ENCODE measurements around the gene KCND3. TPM values are rescaled to one million over a fixed set of nuclear protein-coding genes. Genes with fewer than 3 reads are reported as not detected.

The KCND3 gene
- total RNA-seq, 4 donors from 2014 or later, result 2.4 to 6.0 (median 3.9) TPM

DNA sequence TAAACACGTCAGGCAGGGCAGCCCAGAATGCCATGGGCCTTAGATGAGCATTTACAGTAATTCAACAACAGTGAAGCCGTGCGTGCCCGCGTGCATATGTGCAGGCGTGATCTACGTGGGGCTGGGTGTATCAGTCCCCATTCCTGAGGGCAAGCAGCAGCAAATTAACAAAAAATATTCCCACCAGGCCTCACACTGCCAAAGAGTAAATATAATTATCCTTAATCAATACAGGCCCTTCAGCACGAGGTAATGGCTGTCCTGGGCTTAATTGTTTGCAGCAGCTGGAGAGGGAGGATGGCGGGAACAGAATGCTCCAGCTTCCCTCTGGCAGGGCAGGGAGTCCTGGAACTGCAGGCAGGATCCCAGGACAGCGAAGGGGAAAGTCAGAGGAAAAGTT is 142.0 kb downstream of the KCND3 start:
- Histone ChIP-seq H3K36me3 (no peaks in the 10 kb centered on the region), H3K27me3 (no peaks in the 10 kb centered on the region), H3K4me3 (no peak overlapping the region), H3K27ac (no peak overlapping the region), H3K4me1 (no peaks in the 10 kb centered on the region), H3K9me3 (no peaks in the 10 kb centered on the region)
- no peak for TF ChIP-seq POLR2A (IDR thresholded peaks at IDR 0.05)
- TF ChIP-seq, protein P1, sequence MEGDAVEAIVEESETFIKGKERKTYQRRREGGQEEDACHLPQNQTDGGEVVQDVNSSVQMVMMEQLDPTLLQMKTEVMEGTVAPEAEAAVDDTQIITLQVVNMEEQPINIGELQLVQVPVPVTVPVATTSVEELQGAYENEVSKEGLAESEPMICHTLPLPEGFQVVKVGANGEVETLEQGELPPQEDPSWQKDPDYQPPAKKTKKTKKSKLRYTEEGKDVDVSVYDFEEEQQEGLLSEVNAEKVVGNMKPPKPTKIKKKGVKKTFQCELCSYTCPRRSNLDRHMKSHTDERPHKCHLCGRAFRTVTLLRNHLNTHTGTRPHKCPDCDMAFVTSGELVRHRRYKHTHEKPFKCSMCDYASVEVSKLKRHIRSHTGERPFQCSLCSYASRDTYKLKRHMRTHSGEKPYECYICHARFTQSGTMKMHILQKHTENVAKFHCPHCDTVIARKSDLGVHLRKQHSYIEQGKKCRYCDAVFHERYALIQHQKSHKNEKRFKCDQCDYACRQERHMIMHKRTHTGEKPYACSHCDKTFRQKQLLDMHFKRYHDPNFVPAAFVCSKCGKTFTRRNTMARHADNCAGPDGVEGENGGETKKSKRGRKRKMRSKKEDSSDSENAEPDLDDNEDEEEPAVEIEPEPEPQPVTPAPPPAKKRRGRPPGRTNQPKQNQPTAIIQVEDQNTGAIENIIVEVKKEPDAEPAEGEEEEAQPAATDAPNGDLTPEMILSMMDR (IDR thresholded peaks at IDR 0.05), result no peak
- 83% methylated on average over 10 of the region's 10 CpGs for WGBS, 2 donors
- intact Hi-C loops (cut with DNase I), result no loop called here
- no peak for DNase-seq

DNA sequence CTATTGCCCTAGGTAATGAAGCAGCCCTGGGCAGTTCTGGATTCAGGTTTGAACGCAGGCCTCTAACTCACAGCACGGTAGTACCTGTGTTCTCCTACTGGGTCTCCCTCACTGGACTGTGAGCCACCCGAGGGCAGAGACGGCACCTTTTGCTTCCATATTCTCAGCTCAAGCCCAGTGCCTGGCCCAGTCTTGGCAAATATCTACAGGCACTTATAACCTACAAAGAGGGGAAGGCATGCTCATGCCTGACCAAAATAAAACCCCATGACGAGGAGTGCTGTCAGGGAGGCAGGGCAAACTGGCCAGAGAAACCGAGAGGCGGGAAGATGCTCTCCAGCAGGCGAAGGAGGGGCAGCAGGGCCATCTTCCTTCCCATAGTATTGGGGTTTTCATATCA is 142.6 kb downstream of the KCND3 start:
- H3K36me3 ChIP-seq, result no peaks in the 10 kb centered on the region
- WGBS, 2 donors, result 73 to 80% methylated on average over 4 to 8 of the region's 8 CpGs
- intact Hi-C loops (cut with DNase I), result no loop called here
- TF ChIP-seq, protein P1 (IDR thresholded peaks at IDR 0.05), result no peak
- no peak for TF ChIP-seq POLR2A (IDR thresholded peaks at IDR 0.05)
- no peak overlapping the region for H3K27ac ChIP-seq
- no peak overlapping the region for H3K4me3 ChIP-seq
- H3K27me3 ChIP-seq, result no peaks in the 10 kb centered on the region
- H3K4me1 ChIP-seq, result no peaks in the 10 kb centered on the region
- H3K9me3 ChIP-seq, result no peaks in the 10 kb centered on the region
- DNase-seq, result no peak

DNA sequence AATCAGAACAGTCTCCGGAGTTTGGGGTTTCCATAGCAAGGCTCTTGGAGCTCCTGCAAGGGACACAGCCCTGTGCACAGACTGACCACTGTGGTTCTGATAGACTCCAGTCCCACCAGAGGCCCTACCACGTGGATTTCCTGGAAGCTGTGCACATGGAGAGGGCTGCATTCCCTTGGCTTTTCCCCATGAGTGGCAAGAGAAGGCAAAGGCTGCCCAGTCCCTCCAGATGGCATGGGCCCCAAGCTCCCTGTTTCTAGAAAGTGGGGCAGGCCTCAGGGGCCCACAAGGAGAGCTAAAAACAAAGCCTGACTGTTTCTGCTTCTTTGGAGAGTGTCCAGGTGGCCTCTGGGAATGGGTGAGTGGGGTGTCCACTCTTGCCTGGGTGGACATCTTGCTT is 146.3 kb downstream of the KCND3 start:
- no peak for DNase-seq
- Histone ChIP-seq H3K4me3 (no peak overlapping the region), H3K9me3 (no peaks in the 10 kb centered on the region), H3K27me3 (no peaks in the 10 kb centered on the region), H3K27ac (no peak overlapping the region), H3K4me1 (no peaks in the 10 kb centered on the region), H3K36me3 (no peaks in the 10 kb centered on the region)
- TF ChIP-seq POLR2A (IDR thresholded peaks at IDR 0.05), result no peak
- TF ChIP-seq, protein P1 (IDR thresholded peaks at IDR 0.05), result no peak
- 41 to 92% methylated on average over 1 to 2 of the region's 2 CpGs for WGBS, 2 donors
- intact Hi-C loops (cut with DNase I), result no loop called here

DNA sequence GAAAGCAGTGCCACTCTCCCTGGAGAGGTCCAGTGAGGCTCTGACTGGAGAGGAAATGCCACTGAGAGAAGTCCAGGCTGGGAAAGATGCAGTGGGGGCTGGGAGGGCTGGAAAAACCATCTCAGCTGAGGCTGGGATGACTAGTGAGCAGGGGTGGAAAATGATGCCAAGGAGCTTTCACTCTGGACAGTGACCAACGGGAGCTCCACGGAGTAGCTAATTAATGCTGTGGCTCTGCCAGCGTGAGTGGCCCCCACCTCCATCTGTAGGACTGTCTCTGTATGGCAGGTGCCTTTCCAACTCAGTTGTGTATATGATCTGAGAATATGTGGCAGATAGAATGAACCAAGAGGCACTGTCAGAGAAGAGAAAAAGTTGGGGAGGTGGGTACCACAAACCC is 147.1 kb downstream of the KCND3 start:
- H3K27ac ChIP-seq, result no peak overlapping the region
- H3K9me3 ChIP-seq, result no peaks in the 10 kb centered on the region
- TF ChIP-seq, protein P1 (IDR thresholded peaks at IDR 0.05), result no peak
- no peak for TF ChIP-seq POLR2A (IDR thresholded peaks at IDR 0.05)
- 53 to 59% methylated on average over 3 of the region's 3 CpGs for WGBS, 2 donors
- no peaks in the 10 kb centered on the region for H3K27me3 ChIP-seq
- intact Hi-C loops (cut with DNase I), result no loop called here
- no peak overlapping the region for H3K4me3 ChIP-seq
- no peak for DNase-seq
- no peaks in the 10 kb centered on the region for H3K4me1 ChIP-seq
- H3K36me3 ChIP-seq, result no peaks in the 10 kb centered on the region

DNA sequence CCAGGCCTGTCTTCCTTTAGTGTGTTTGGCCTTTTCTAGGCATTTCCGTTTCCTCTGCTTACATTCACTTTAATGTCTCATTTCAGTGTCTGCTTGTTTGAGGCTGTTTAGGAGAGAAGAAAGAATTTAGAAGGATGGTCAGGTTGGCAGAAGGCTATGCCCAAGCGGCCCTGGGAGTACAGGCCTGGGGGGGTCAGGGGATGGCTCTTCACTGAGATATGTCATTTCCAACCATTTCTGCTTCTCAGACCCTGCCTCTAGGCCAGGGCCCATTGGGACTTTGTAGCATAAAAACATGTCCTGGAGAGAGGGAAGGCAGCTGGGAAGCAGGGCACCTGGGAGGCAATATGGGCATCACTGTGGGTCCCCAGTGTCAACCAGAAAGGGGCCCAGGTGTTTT is 147.7 kb downstream of the KCND3 start:
- H3K27me3 ChIP-seq, result no peaks in the 10 kb centered on the region
- H3K27ac ChIP-seq, result no peak overlapping the region
- TF ChIP-seq POLR2A (IDR thresholded peaks at IDR 0.05), result no peak
- TF ChIP-seq, protein P1 (IDR thresholded peaks at IDR 0.05), result no peak
- no peaks in the 10 kb centered on the region for H3K9me3 ChIP-seq
- 78 to 83% methylated on average over 2 of the region's 2 CpGs for WGBS, 2 donors
- H3K36me3 ChIP-seq, result no peaks in the 10 kb centered on the region
- no peaks in the 10 kb centered on the region for H3K4me1 ChIP-seq
- H3K4me3 ChIP-seq, result no peak overlapping the region
- DNase-seq, result no peak
- intact Hi-C loops (cut with DNase I), result no loop called here
